Measurements from ENCODE around the gene CCT7.

DNA sequence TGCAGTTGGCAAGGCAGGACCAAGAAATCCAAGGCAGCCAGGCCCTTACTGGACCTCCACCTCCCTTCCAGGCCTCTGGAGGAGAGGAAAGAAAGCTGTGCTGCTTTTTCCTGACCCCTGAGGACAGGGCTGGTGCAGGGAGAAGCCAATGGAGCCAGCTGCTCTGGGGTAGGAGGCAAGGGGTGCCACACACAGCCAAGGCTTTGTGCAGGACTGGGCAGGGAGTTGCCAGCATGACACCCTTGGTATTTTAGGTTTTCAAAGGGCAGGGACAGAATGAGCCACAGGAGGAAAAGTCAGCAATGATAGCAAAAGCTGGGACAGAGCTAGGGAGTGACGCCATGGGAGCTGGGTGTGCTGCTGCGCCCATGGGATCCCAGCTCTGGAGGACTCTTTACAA lies 22.9 kb downstream of the CCT7 start:
- TF ChIP-seq, protein P1, sequence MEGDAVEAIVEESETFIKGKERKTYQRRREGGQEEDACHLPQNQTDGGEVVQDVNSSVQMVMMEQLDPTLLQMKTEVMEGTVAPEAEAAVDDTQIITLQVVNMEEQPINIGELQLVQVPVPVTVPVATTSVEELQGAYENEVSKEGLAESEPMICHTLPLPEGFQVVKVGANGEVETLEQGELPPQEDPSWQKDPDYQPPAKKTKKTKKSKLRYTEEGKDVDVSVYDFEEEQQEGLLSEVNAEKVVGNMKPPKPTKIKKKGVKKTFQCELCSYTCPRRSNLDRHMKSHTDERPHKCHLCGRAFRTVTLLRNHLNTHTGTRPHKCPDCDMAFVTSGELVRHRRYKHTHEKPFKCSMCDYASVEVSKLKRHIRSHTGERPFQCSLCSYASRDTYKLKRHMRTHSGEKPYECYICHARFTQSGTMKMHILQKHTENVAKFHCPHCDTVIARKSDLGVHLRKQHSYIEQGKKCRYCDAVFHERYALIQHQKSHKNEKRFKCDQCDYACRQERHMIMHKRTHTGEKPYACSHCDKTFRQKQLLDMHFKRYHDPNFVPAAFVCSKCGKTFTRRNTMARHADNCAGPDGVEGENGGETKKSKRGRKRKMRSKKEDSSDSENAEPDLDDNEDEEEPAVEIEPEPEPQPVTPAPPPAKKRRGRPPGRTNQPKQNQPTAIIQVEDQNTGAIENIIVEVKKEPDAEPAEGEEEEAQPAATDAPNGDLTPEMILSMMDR (IDR thresholded peaks at IDR 0.05) = no peak
- no peak for TF ChIP-seq POLR2AphosphoS5 (IDR thresholded peaks at IDR 0.05)
